MM.1S (cell line): ENCODE results near the gene NHP2.
A peak's percentile ranks its signal among the peaks of the same experiment; 100 is the strongest.

Experiments used
- DNase-seq: peaks from one replicate; pipeline ENCODE4 v3.0.0-alpha.2; 2015
- H2AFZ ChIP-seq: fragments of 300-600 bp; sonication (generic); 2 replicates; pipeline ENCODE4 v1.6.0; 2016; ENCODE audit warnings: antibody characterized with exemption, low read length
- H3F3A ChIP-seq: fragments of 300-600 bp; sonication (generic); 2 replicates; pipeline ENCODE4 v1.6.1; 2016; ENCODE audit warnings: mild to moderate bottlenecking, antibody characterized with exemption, low read length, moderate library complexity, mixed read lengths; ENCODE audit not compliant: insufficient read depth
- H3K27ac ChIP-seq: fragments of 300-600 bp; sonication (generic); 2 replicates; pipeline ENCODE4 v1.5.1; 2016; ENCODE audit warnings: mild to moderate bottlenecking, low read length
- H3K27me3 ChIP-seq: fragments of 300-600 bp; sonication (generic); replicated peaks from 2 replicates; pipeline ENCODE4 v1.6.0; 2016; ENCODE audit warnings: low read length; ENCODE audit not compliant: insufficient read depth
- H3K36me3 ChIP-seq: fragments of 300-600 bp; sonication (generic); replicated peaks from 2 replicates; pipeline ENCODE4 v1.6.1; 2016; ENCODE audit warnings: mild to moderate bottlenecking, low read length, mixed read lengths; ENCODE audit not compliant: insufficient read depth
- H3K4me1 ChIP-seq: fragments of 300-600 bp; sonication (generic); 2 replicates; pipeline ENCODE4 v1.6.1; 2016; ENCODE audit warnings: low read length, mixed read lengths
- H3K4me2 ChIP-seq: fragments of 300-600 bp; sonication (generic); 2 replicates; pipeline ENCODE4 v1.6.0; 2016; ENCODE audit warnings: low read depth, low read length
- H3K4me3 ChIP-seq: fragments of 300-600 bp; sonication (generic); 2 replicates; pipeline ENCODE4 v1.5.1; 2016; ENCODE audit warnings: low read length, mixed read lengths
- H3K79me2 ChIP-seq: fragments of 300-600 bp; sonication (generic); 2 replicates; pipeline ENCODE4 v1.6.1; 2016; ENCODE audit warnings: mixed run types, low read length, mixed read lengths
- H3K9ac ChIP-seq: fragments of 300-600 bp; sonication (generic); 2 replicates; pipeline ENCODE4 v1.6.1; 2016; ENCODE audit warnings: low read length, mixed read lengths
- H3K9me2 ChIP-seq: fragments of 300-600 bp; sonication (generic); replicated peaks from 2 replicates; pipeline ENCODE4 v1.6.1; 2016; ENCODE audit warnings: mild to moderate bottlenecking, low read length, mixed read lengths; ENCODE audit not compliant: insufficient read depth
- H3K9me3 ChIP-seq: fragments of 300-600 bp; sonication (generic); replicated peaks from 2 replicates; pipeline ENCODE4 v1.6.1; 2016; ENCODE audit warnings: mild to moderate bottlenecking, low read length, mixed read lengths; ENCODE audit not compliant: insufficient read depth
- H4K20me1 ChIP-seq: fragments of 300-600 bp; sonication (generic); 2 replicates; pipeline ENCODE4 v1.6.1; 2016; ENCODE audit warnings: mild to moderate bottlenecking, low read length, moderate library complexity, mixed read lengths; ENCODE audit not compliant: insufficient read depth
- EZH2 ChIP-seq: fragments of 300-600 bp; sonication (generic); optimal IDR thresholded peaks from 2 replicates; pipeline ENCODE3; 2017; ENCODE audit warnings: low read depth, mild to moderate bottlenecking, antibody characterized with exemption, low read length, mixed read lengths
- EZH2phosphoT487 ChIP-seq: fragments of 300-600 bp; sonication (generic); IDR thresholded peaks from 2 replicates; pipeline ENCODE4 v1.6.1; 2018; ENCODE audit warnings: antibody characterized with exemption, low read length
- TF ChIP-seq, protein P1 (sequence below): fragments of 300-600 bp; sonication (generic); IDR thresholded peaks from 2 replicates; pipeline ENCODE4 v1.5.1; 2016; ENCODE audit warnings: antibody characterized with exemption, low read length, mixed read lengths

Gene NHP2

DNA sequence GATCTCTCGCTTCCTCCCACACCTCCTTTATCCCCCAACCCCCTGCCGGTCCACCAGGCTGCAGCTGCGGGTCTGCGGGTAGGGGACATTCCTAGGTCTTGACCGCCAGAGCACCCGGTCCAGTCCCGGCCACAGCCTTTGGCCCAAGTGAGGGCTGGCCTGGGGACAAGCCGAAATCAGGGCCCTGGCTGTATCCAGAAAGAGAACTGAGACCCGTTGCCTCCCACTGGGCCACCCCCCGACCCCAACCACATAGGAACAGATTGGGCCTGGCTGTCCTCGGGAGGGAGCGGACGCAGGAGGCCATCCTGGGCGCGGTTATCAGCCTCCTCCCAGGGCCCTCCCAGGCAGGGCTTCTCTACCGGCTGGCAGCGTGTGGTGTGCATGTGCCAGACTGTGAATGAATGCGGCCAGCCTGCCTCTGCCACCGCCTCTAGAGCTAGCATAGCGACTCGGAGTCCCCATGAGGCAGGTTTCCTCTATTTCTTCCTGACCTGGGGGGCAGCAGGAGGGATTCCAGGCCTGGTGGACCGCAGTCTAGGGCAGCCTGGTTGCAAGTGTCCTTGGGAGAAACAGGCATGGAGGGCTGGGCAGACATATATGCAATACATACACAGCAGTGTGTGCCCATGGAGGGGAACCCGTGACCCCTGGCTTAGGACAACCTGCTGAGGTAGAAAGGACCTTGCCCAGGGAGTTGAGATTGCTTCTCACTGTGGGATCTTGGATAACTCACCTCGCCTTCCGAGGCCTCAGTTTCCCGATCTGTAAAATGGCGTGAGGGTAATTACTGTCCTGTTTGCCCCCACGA lies 39.2 kb downstream of the NHP2 start:
- Histone ChIP-seq H4K20me1 (no peaks in the 10 kb centered on the region), H3K9me3 (no peaks in the 10 kb centered on the region), H3K79me2 (no peaks in the 10 kb centered on the region), H3K27me3 (peaks cover 47% of the 10 kb centered on the region), H3K4me1 (no peaks in the 10 kb centered on the region), H3K9ac (no peak overlapping the region; the same call in 1 of the 2 replicates), H3F3A (no peaks in the 10 kb centered on the region), H3K4me2 (peak overlapping the region; percentile 62; the same call in 1 of the 2 replicates), H3K36me3 (no peaks in the 10 kb centered on the region), H2AFZ (no peak overlapping the region), H3K9me2 (no peaks in the 10 kb centered on the region), H3K4me3 (peak overlapping the region; percentile 55), H3K27ac (no peak overlapping the region)
- no peak for TF ChIP-seq EZH2phosphoT487
- TF ChIP-seq, protein P1, sequence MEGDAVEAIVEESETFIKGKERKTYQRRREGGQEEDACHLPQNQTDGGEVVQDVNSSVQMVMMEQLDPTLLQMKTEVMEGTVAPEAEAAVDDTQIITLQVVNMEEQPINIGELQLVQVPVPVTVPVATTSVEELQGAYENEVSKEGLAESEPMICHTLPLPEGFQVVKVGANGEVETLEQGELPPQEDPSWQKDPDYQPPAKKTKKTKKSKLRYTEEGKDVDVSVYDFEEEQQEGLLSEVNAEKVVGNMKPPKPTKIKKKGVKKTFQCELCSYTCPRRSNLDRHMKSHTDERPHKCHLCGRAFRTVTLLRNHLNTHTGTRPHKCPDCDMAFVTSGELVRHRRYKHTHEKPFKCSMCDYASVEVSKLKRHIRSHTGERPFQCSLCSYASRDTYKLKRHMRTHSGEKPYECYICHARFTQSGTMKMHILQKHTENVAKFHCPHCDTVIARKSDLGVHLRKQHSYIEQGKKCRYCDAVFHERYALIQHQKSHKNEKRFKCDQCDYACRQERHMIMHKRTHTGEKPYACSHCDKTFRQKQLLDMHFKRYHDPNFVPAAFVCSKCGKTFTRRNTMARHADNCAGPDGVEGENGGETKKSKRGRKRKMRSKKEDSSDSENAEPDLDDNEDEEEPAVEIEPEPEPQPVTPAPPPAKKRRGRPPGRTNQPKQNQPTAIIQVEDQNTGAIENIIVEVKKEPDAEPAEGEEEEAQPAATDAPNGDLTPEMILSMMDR, result no peak
- no peak for TF ChIP-seq EZH2
- DNase-seq, result no peak

- H3F3A ChIP-seq, result no peaks in the 10 kb centered on the region
- H3K4me1 ChIP-seq, result peaks cover 1% of the 10 kb centered on the region; the same call in 1 of the 2 replicates
- H3K4me3 ChIP-seq, result peak overlapping the region; percentile 55
- H2AFZ ChIP-seq, result no peak overlapping the region
- no peak for TF ChIP-seq EZH2
- TF ChIP-seq, protein P1, result no peak
- no peak for TF ChIP-seq EZH2phosphoT487
- H3K4me2 ChIP-seq, result peak overlapping the region; percentile 62
- no peak overlapping the region for H3K27ac ChIP-seq
- no peak overlapping the region; the same call in 1 of the 2 replicates for H3K9ac ChIP-seq
- no peaks in the 10 kb centered on the region for H3K79me2 ChIP-seq
- no peaks in the 10 kb centered on the region for H3K36me3 ChIP-seq
- peaks cover 47% of the 10 kb centered on the region for H3K27me3 ChIP-seq
- no peaks in the 10 kb centered on the region for H4K20me1 ChIP-seq
- no peaks in the 10 kb centered on the region for H3K9me3 ChIP-seq
- no peaks in the 10 kb centered on the region for H3K9me2 ChIP-seq
- no peak for DNase-seq
These were observed 39.8 kb downstream of the NHP2 start for GRCh38 chr5:178113841-178114324.

DNA sequence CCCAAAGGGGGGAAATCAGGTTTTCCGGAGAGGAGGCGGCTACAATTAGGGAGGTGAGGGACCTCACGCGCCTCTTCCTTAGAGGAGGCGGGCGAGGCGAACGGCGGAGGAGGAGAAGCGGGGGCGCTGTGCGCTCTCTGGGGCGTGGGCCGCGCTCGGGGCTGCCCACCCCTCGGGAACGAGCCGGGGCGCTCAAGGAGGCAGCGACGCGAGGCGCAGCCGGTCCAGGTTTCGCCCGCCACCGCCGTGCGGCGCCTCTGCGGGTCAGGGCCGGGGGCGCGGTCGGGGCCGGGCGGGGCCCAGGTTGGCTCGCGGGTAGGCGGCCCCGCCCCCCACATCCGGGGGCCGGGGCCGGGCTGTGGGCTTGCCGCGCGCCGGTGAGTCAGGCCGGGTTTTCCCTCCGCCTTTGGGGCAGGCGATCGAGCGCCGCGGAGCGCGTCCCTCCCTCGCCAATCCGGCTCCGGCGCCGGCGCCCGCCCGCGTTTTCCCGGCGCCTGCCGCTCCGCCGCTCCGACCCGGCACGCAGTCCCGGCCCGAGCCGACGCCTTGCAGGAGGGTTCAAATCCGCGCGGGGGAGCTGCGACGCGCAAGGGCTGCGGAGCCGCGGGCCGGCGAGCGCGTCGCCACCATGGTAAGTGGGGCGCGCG lies 40.4 kb downstream of the NHP2 start, which contains the start of gene N4BP3:
TSS of gene N4BP3 (plus strand) at position 392 of the 647 bp plus-strand sequence. CDS start 6,052 bp downstream, outside the sequence.
- peak; percentile 68 for DNase-seq
- Histone ChIP-seq H3K9me3 (no peaks in the 10 kb centered on the region), H3K36me3 (no peaks in the 10 kb centered on the region), H3K9ac (no peak within 1 kb of the TSS; the same call in 1 of the 2 replicates), H2AFZ (no peak within 1 kb of the TSS; the same call in 1 of the 2 replicates), H3K4me2 (peak within 1 kb of the TSS; percentile 62), H3F3A (no peaks in the 10 kb centered on the region), H3K27me3 (peaks cover 47% of the 10 kb centered on the region), H3K79me2 (no peaks in the 10 kb centered on the region), H3K4me3 (peak within 1 kb of the TSS; percentile 55), H3K9me2 (no peaks in the 10 kb centered on the region), H4K20me1 (no peaks in the 10 kb centered on the region), H3K27ac (no peak within 1 kb of the TSS), H3K4me1 (peaks cover 4% of the 10 kb centered on the region; the same call in 1 of the 2 replicates)
- TF ChIP-seq EZH2phosphoT487, result no peak
- TF ChIP-seq, protein P1, result no peak
- TF ChIP-seq EZH2, result no peak
